GM21367 (cell line): ENCODE data around the gene FBXO30.

Experiments
- ATAC-seq: cut with Tn5 transposase; IDR thresholded peaks from one replicate; pipeline ENCODE4 v1.9.1; 2021; ENCODE audit not compliant: unreplicated experiment

Gene FBXO30

DNA sequence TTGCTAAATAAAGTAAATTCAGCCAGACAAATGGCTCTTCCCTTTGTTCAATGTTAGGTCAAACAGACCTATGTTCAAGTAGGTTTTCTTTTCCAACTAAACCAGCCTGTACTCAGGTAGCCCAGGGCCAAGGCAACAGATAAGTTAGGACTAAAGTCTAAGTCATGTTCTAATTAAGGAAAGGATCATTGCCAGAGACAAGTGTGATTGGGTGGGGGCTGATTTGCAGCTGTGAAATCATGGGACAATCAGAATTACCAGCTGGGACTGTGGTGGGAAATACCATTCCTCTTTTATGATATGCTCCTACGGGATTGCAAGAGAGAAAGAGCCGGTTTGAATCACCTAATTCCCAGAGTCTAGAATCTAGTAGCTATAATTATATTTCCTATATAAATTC is 4.2 kb upstream of the FBXO30 start:
- ATAC-seq: no peak

DNA sequence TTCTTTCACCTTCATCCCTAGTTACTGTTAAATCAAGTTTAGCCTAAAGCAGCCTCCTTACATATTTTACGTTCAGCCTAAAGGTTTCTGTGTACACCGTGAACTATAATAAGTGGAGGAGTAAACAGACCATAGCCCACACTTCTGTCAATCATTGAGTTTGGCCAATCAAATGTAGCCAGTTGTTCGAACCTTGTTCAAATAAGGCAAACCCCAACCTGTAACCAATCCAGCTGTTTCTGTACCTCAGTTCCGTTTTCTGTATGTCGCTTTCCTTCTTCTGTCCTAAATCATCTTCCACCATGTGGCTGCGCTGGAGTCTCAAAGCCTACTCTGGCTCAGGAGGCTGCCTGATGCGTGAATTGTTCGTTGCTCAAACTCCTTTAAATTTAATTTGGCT is 1.8 kb upstream of the FBXO30 start:
- no peak for ATAC-seq

DNA sequence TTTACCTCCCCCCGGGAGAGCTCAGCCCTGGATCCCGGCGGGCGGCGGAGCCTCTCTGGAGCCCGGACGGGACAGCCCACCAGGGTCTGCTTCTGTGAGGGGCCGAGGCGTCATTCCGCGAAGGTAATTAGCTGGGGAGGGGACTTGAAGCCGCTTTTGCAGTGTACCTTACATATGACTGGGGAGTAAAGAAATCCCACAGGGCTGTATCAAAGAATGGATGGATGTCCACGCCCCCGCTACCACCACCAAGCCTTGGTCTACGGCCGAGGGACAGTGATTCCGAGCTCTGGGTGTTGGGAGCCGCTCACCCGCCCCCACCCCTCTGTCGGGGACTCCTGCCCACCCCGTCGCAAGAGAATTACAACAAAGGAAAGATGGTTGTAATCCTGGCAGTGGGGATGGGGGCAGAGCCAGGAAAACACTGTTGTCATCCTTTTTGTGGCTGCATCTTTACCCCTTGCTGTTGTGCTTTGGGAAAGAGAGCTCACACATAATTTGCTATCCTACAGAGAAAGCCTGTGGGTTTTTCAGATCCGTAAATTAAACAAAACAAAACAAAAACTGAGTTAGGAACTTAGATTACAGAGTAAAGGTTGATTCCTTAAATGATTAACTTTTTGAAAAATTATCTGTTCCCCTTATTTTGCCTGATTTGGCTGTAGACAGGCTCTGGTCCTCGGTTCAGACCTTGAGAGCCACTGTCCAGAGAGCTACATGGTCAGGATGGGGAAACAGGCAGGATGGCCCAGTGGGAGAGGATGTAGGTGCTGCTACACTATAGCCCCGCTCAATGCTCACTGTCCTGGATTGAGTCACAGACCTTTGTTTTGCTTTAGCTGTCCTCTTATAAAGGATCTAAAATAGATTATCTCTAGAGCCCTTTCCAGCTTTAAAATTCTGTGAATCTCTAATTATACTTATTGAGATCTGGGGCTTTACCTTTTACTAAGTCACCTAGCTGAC is 997 bp upstream of the FBXO30 start:
- peak; percentile 0 for ATAC-seq

DNA sequence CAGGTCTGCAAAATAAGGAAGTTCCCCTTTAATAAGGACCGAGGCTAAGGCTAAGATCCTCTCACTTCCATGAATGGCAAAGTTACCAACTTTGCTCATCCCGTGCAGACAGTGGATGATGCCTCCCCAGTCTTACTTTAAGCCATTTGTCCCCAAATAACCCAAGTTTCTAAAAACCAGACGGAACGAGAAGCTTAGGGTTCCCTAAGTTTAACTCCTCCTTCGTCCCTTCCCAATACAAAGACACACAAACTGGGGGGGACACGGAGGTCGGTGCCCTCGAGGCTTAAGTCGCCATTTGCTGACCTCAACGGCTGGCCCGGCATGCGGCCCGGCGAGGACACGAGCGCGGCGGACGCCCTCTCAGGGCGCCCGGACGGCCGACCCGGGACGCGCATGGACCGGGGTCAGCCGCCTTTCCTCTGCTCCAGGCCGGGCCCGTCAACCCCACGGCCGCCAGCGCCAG is 527 bp downstream of the FBXO30 start:
- ATAC-seq: peak; percentile 15

DNA sequence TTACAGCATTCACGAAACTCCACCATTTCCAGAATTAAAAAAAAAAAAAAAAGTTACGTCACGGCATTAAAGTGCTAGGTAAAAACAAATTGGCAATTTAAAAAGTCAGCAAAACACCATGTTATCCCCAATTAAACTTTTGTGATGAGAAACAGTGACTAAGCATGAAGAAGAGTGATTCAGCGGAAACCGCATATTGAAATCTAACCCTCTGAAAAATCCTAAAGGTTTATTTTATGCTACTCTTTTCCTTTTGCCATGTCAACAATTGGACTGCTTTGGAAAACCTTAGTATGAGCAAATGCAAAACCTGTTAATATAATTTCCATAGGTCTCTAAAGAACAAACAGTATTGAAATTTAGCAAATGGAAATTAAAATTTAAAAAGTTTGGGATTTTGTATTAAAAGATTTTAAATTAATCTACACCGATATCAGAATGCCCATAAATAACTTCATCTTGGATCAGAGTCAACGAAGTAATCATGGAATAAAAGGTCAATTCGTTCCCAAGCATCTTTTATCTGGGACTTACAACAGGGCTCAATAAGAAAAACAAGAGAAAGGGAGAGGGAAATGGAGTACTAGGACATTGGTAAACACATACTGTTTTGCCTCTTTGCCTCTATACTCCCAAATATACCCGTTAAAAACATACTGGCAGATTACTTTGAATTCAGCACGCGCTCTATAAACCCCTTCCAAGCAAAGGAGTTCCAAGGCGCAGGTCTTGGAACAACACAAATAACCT is 1.1 kb downstream of the FBXO30 start:
- no peak for ATAC-seq

DNA sequence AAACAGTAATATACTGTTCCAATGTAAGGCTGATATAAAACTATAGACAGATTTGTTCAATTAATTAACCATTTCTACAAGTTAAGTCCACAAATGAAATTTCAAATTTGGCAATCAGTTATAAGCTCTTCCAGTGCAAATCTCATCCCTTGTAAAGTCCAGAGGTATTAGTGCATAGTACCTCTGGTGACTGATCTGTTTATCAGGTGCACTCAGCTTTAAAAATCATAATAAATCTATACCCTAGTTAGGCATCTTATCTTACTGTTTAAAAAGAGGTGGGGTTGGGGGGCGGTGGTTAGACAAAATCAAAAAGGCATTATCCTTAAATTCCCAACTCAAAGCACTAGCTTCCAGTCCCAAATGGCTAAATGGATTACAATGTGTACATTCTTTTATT is 2.9 kb downstream of the FBXO30 start:
- no peak for ATAC-seq

DNA sequence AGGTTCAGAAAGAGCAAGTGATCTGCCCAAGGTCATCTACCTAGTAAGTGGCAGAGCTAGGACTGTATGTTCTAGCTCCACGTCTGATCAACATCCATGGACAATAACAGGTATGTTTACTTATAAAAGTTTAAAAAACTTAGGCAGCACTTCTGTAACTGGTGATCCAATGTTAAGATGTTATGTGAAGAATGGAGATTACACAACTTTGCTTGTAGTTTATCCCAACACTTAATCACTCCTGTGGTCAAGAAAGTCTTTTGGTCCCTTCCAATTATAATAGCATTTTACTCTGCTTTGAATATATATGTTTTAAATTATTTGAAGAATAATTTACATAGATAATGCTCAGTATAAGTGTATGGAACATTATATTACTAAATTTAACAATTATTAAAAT is 4.8 kb downstream of the FBXO30 start:
- ATAC-seq: no peak

DNA sequence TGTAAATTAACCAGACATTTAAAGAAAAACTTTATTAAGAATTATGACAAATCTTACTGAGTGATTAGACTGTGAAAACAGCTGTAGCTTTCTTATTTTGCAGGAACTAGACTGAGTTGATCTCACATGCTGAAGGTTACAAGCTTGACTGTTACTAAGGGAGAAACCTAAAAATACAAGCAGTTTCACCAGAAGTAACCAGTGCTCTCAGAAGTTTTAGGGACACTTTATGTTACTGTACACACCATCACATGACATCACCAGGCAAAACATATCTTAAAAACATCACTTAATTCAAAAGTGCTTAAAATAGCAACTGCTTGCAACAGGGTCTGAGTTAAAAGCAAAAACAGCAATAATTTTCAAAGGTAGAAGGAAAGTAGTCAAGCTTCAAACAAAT is 5.4 kb downstream of the FBXO30 start:
- peak; percentile 92 for ATAC-seq

DNA sequence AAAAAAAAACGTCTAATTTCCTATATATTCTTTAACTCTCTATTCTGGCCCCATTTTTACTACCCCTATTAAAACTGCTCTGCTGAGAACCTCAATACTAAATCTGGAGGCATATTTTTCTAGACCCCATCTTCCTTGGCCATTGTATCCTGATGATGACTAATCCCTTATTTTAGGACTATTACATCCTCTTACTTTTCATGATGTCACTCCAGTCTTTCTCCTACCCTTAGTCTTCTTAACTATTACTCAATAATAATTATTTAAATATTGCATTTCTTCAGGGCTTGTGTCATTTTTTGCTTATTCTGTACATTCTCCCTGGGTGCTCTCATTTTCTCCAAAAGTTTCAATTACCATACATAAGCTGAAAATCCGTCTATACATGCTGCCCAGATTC is 6.4 kb downstream of the FBXO30 start:
- ATAC-seq: no peak

DNA sequence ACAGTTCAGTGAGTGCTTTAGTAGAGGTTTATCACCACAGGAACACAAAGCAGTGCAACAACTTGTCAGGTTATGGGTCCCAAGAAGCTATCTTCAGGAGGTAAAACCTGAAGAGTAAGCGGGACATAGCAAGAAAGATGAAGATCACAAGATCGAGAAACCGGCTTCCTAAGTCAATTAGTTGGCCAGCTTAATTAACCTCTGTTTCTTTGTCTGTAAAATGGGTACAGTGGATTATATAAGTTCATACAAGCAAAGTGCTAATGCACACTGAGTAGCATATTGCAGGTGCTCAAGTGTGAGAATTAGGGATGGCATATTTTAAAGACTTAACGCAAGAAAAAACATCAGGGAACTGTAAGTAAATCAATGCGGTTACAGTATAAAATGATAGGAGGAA is 12.5 kb downstream of the FBXO30 start:
- no peak for ATAC-seq

DNA sequence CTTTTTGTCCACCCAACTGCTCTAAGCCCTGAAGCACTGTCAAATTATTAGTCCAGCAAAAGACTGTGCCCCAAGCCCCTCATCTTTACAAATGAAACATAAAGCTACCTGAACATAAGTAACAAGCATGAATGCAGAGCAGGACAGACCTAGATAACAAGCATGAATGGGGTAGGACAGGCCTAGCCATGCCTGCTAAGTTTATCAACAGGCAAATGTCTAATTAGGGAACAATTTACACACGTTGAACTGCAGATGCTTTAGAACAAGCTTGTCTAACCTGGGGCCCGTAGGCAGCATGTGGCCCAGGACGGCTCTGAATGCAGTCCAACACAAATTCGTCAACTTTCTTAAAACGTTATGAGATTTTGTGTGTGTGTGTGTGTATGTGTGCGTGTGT is 13.6 kb downstream of the FBXO30 start:
- no peak for ATAC-seq

DNA sequence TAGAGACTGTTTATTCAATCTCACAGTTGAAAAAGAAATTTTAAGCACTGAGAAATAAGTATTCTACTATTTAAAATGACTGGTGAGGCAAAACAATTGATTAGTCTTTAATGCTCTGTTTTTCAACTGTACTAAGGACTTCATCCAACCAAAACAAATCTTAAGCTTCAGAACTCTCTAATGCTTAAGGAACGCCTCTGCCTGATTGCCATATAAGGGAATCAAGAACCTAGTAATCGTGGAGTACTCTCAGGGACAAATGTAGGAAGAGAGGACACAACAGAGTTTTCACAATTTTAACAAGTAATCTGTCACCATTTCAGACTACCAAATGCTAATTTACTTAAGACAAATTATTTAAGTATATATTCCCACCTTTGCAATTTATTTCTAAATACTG is 16.1 kb downstream of the FBXO30 start:
- no peak for ATAC-seq

DNA sequence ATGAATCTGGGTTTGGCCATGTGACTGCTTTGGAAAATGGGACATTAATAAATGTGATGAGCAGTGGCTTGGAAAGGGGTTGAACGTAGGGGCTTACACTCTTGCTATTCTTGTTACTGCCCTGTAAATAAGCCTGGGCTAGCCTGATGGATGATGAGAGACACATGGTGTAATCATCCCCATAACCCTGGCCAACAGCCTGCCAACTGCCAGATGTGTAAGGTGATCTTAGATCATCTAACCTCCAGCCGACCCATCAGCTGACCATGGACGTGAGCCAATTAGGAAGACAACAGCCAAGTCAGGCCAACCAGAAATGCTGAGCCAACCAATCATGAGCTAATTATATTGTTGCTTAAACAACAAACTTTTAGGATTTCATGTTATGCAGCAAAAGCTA is 25.2 kb downstream of the FBXO30 start:
- no peak for ATAC-seq

DNA sequence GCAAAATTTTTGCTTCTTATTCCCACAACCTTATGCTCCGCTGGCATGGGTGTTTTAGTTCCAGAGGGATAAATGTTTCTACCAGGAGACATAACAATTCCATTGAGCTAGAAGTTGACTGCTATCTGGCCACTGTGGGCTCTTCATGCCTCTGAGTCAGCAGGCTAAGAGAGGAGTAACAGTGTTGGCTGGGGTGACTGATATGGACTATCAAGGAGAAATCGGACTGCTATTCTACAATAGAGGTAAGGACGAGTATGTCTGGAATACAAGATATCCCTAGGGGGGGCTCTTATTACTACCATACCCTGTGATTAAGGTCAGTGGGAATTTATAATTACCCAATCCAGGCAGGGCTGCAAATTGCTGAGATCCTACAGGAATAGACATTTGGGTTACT is 26.9 kb downstream of the FBXO30 start:
- no peak for ATAC-seq

DNA sequence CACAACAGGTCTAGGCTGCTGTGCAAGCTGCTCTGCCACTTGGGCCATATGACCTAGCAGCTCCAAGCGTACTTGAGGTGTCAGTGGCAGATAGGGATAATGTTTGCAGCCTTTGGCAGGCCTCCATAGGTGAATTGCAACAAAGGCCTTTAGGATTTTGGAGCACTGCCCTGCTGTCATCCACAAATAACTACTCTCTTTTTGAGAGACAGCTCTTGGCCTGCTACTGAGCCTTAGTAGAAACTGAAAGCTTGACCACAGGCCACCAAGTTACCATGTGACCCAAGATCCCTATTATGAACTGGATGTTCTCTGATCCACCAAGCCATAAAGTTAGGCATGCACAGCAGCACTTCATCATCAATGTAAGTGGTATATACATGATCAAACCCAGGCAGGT is 29.9 kb downstream of the FBXO30 start:
- peak; percentile 85 for ATAC-seq

DNA sequence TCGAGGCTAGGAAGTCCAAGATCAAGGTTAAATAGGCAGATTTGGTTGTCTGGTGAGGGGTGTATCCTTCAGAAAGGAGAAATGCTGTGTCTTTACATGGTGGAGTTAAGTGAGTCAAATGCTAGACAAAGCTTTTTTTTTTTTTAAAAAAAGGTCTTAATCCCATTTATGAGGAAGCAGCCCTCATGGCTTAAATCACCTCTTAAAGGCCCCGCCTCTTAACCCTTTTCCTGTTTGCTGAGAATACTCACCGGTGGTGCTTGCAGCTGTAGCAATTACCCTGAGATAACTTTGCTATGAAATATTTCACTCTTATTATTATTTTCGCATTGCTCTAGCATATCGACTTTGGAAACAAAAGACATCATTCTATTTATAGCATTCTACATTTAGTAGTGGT is 30.8 kb downstream of the FBXO30 start:
- ATAC-seq: no peak

DNA sequence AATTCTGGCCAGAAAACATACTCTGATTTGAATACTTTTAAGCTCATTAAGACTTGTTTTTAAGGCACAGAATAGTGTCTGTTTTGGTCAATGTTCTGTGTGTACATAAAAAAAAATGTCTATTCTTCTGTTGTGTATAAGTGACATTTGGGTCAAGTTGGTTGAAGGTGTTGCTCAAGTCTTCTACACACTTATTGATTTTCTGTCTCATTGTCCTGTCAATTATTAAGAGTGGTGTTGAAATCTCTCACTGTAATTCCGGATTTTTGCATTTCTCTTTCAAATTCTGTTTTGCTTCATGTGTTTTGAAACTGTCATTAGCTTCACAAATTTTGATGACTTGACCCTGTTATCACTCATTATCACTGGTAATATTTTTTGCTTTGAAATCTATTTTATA is 41.7 kb downstream of the FBXO30 start:
- ATAC-seq: no peak

DNA sequence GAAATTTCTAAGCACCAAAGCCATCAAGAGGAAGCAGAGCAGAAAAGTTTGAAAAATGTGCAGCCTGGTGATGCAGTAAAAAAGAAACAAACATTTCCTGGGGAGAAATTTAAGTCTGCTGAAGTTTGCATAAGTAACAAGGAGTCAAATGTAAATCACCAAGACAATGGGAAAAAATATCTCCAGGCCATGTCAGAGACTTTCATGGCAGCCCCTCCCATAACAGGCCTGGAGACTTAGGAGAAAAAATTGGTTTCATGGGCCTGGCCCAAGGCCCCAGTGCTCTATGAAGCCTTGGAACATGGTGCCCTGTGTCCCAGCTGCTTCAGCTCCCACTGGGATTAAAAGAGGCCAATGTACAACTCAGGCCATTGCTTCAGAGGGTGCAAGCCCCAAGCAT is 49.1 kb downstream of the FBXO30 start:
- ATAC-seq: no peak

DNA sequence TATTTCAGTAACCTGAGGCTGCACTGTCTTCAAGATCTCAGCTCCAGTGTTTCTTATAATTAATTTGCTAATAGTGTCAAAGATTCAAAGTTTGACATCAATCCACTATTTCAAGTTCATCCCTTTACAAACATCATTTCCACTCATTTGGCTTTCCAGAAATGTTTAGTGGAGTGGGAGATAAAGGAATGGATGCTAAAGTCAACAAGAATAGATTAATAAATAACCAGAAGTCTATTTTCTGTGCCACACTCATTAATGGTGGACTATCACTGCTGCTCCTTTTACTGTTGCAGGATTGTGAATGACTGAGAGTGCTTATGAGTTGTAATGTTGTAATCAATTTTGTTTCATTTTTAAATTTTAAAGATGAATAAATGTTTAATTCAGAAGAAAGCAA is 50.9 kb downstream of the FBXO30 start:
- no peak for ATAC-seq

DNA sequence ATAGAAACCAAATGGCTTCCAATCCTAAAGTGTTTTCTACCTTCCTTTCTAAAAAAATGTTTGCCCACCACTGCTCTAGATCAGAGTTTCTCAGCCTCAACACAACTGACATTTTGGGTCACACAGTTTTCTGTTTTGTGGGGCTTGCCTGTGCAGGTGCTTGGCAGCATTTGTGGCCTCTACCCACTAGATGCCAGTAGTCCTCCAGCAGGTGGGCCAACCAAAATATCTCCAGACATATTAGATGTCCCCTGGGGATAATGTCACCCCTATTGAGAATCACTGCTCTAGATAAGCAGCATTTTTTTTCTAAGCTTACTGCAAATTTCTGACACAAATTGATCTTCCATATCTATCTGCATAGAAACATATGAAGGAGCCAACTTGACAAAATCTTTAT is 53.0 kb downstream of the FBXO30 start:
- ATAC-seq: peak; percentile 61

DNA sequence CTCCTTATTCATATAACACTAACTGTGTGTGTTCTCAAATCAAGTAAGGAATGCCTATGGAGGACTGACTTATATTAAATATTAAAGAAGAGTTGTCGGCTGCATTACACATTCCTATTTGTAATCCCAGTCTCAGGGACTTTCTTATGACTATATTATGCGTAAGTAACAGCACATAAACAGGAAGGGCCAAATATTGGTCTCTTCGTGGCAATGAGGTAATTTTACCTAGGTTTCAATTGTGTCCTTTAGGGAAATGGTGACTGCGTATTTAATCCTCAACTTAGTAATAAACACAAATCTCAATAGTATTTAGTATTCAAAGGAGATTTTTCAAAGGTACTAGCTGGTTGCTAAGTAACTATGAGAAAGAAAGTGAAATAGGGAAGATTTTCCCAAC is 56.5 kb downstream of the FBXO30 start:
- no peak for ATAC-seq

DNA sequence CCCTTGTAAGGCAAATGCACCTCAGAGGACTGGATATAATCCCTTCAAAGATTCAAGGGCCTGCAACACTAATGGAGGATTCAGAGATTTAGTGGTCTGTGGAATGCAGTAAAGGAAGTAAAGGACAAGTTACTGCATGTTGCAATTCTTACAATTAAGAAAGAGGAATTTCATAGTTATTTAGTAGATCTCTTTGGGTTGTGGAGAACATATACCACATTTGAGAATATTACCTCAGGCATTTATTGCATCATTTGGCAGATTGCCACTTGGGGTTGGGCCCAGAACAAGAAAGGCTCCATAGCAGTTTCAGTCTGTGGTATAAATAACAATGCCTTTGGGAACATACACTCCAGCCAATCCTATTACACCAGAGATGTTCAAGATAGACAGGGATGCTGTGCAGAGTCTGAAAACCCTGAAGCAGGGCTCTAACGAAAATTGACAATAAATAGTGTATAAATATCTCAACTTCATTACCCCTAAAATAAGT is 58.4 kb downstream of the FBXO30 start:
- ATAC-seq: no peak
